Colonic mucosa (tissue), 4 donors: ENCODE data around the gene GSK3B. TPM values are rescaled to one million over a fixed set of nuclear protein-coding genes. Genes with fewer than 3 reads are reported as not detected.
"Not testable (repeated sequence)": the region's sequence is repeated elsewhere in the genome, so short reads cannot be mapped to it uniquely, and the experiment has no call there.

ENCODE experiments used
- DNase-seq: peaks from one replicate; pipeline ENCODE4 v3.0.0-alpha.2; 2020
- H3K27ac ChIP-seq: fragments of 200-600 bp; one replicate; pipeline ENCODE4 v1.8.0; 2021
- H3K27me3 ChIP-seq: fragments of 200-600 bp; one replicate; pipeline ENCODE4 v1.8.0; 2021
- H3K36me3 ChIP-seq: fragments of 200-600 bp; one replicate; pipeline ENCODE4 v1.8.0; 2021
- H3K4me1 ChIP-seq: fragments of 200-600 bp; one replicate; pipeline ENCODE4 v1.8.0; 2021; ENCODE audit warnings: mild to moderate bottlenecking
- H3K4me3 ChIP-seq: fragments of 200-600 bp; one replicate; pipeline ENCODE4 v1.8.0; 2021
- H3K9ac ChIP-seq, 2 donors: one replicate each; pipeline ENCODE4 v1.7.0; 2013; ENCODE audit warnings: control low read depth in 2 of 2, low read depth in 2 of 2, low read length in 2 of 2
- H3K9me3 ChIP-seq: fragments of 200-600 bp; one replicate; pipeline ENCODE4 v1.8.0; 2021
- intact Hi-C: fragments of 100-400 bp; cut with DNase I; formaldehyde crosslinking; loops from one replicate; pipeline ENCODE4 v1.14.1; 2022
- total RNA-seq, 2 donors: library from RNA; stranded (reverse); fragmentation: NEBNext Ultra II Directional in 1 of 2; extraction: Animal tissue kit (Norgen Biotek cat#: 25700) in 1 of 2; gene quantifications; one replicate each; pipeline ENCODE4 v1.2.1, GENCODE V29; 2021
- TF ChIP-seq, protein P1 (sequence below): fragments of 200-600 bp; IDR thresholded peaks from one replicate; pipeline ENCODE4 v1.8.0; 2022; ENCODE audit warnings: antibody characterized with exemption, mild to moderate bottlenecking
- donor health status: healthy.
- donor health status: DM: no; HTN: no; CAD: no.
- donor health status: DM: no; HTN: no; CAD: no.

The GSK3B gene
- total RNA-seq, 2 donors from 2014 or later: 34.4 to 43.6 TPM

- Histone ChIP-seq H3K4me1 (peaks cover 3% of the 10 kb centered on the region), H3K27me3 (no peaks in the 10 kb centered on the region), H3K9ac (no peak overlapping the region), H3K27ac (no peak overlapping the region), H3K9me3 (no peaks in the 10 kb centered on the region), H3K36me3 (no peaks in the 10 kb centered on the region), H3K4me3 (no peak overlapping the region)
- TF ChIP-seq, protein P1, sequence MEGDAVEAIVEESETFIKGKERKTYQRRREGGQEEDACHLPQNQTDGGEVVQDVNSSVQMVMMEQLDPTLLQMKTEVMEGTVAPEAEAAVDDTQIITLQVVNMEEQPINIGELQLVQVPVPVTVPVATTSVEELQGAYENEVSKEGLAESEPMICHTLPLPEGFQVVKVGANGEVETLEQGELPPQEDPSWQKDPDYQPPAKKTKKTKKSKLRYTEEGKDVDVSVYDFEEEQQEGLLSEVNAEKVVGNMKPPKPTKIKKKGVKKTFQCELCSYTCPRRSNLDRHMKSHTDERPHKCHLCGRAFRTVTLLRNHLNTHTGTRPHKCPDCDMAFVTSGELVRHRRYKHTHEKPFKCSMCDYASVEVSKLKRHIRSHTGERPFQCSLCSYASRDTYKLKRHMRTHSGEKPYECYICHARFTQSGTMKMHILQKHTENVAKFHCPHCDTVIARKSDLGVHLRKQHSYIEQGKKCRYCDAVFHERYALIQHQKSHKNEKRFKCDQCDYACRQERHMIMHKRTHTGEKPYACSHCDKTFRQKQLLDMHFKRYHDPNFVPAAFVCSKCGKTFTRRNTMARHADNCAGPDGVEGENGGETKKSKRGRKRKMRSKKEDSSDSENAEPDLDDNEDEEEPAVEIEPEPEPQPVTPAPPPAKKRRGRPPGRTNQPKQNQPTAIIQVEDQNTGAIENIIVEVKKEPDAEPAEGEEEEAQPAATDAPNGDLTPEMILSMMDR: no peak
- intact Hi-C loops: no loop called here
- no peak for DNase-seq
These were observed 76.6 kb downstream of the GSK3B start for GRCh38 chr3:120017692-120018091.

DNA sequence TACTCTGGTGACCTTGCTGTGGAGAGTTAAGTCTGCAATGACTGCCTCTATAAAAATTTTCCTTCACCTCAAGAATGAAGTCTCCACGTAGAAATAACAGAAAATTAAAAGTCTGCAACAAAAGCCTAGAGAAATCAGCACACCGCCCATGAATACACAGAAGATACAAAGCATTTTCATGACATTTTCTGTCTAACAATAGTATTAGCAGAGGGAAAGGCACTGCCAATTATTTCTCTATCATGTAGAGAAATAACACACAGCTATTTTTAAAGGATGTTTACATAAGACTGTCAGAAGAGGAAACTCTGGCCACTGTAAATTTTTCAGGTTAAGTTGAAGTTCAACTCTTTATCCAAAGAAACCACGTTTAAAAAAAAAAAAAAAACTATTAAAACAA, 80.8 kb downstream of the GSK3B start:
- Histone ChIP-seq H3K9me3 (no peaks in the 10 kb centered on the region), H3K27ac (no peak overlapping the region), H3K4me3 (no peak overlapping the region), H3K9ac (no peak overlapping the region), H3K4me1 (peaks cover 3% of the 10 kb centered on the region), H3K27me3 (no peaks in the 10 kb centered on the region), H3K36me3 (no peaks in the 10 kb centered on the region)
- TF ChIP-seq, protein P1: no peak
- intact Hi-C loops: no loop called here
- DNase-seq: no peak

DNA sequence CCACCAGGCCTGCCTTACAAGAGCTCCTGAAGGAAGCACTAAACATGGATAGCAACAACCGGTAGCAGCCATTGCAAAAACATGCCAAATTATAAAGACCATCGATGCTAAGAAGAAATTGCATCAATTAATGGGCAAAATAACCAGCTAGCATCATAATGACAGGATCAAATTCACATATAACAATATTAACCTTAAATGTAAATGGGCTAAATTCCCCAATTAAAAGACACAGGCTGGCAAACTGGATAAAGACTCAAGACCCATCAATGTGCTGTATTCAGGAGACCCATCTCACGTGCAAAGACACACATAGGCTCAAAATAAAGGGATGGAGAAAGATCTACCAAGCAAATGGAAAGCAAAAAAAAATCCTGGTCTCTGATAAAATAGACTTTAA, 88.5 kb downstream of the GSK3B start:
- H3K4me3 ChIP-seq, H3K27ac ChIP-seq, intact Hi-C loops, H3K9me3 ChIP-seq, H3K27me3 ChIP-seq, H3K4me1 ChIP-seq, H3K36me3 ChIP-seq, DNase-seq, H3K9ac ChIP-seq: not testable (repeated sequence)

GRCh38 chr3:120004008-120004498, 90.2 kb downstream of the GSK3B start:
- H3K9me3 ChIP-seq, intact Hi-C loops: not testable (repeated sequence)

GRCh38 chr3:119998166-119998565, 96.1 kb downstream of the GSK3B start:
- no peaks in the 10 kb centered on the region for H3K36me3 ChIP-seq
- no peak overlapping the region for H3K27ac ChIP-seq

More at GRCh38 chr3:120004008-120004498, 90.2 kb downstream of the GSK3B start:
- not testable (repeated sequence) for H3K9ac ChIP-seq, DNase-seq, H3K27me3 ChIP-seq, H3K27ac ChIP-seq, H3K4me3 ChIP-seq, H3K36me3 ChIP-seq, H3K4me1 ChIP-seq

GRCh38 chr3:119990888-119991287, 103.4 kb downstream of the GSK3B start:
- no peak for DNase-seq
- H3K27ac ChIP-seq: no peak overlapping the region
- H3K36me3 ChIP-seq: no peaks in the 10 kb centered on the region
- H3K27me3 ChIP-seq: no peaks in the 10 kb centered on the region
- no peaks in the 10 kb centered on the region for H3K9me3 ChIP-seq
- TF ChIP-seq, protein P1: no peak
- intact Hi-C loops: no loop called here
- H3K4me1 ChIP-seq: no peaks in the 10 kb centered on the region
- no peak overlapping the region for H3K4me3 ChIP-seq
- no peak overlapping the region for H3K9ac ChIP-seq

More at GRCh38 chr3:119998166-119998565, 96.1 kb downstream of the GSK3B start:
- Histone ChIP-seq H3K27me3 (no peaks in the 10 kb centered on the region), H3K4me3 (no peak overlapping the region), H3K4me1 (no peaks in the 10 kb centered on the region), H3K9ac (no peak overlapping the region), H3K9me3 (no peaks in the 10 kb centered on the region)
- intact Hi-C loops: no loop called here
- no peak for DNase-seq
- TF ChIP-seq, protein P1: no peak
